Smooth muscle cell (in vitro differentiated cells): ENCODE data around the gene PDGFC. TPM values are rescaled to one million over a fixed set of nuclear protein-coding genes. Genes with fewer than 3 reads are reported as not detected.

Source experiments
- DNase-seq: peaks from one replicate; lab custom pipeline; 2025; ENCODE audit not compliant: unreplicated experiment; lab: John Stamatoyannopoulos, UW
- H2AFZ ChIP-seq: fragments of 200-600 bp; sonication (generic); 2 replicates; pipeline ENCODE4 v1.6.0; 2016; ENCODE audit warnings: antibody characterized with exemption, low read depth, mild to moderate bottlenecking
- H3F3A ChIP-seq: fragments of 200-600 bp; sonication (generic); 2 replicates; pipeline ENCODE4 v1.6.0; 2017; ENCODE audit warnings: antibody characterized with exemption, low read depth
- H3K27ac ChIP-seq: fragments of 200-600 bp; sonication (generic); 2 replicates; pipeline ENCODE4 v1.5.1; 2016; ENCODE audit warnings: low read depth, mild to moderate bottlenecking
- H3K27me3 ChIP-seq: fragments of 200-600 bp; sonication (generic); 2 replicates; pipeline ENCODE4 v1.6.1; 2016; ENCODE audit warnings: low read depth, mild to moderate bottlenecking
- H3K36me3 ChIP-seq: fragments of 200-600 bp; sonication (generic); 2 replicates; pipeline ENCODE4 v1.5.1; 2016; ENCODE audit warnings: low read depth
- H3K4me1 ChIP-seq: fragments of 200-600 bp; sonication (generic); 2 replicates; pipeline ENCODE4 v1.5.1; 2016; ENCODE audit warnings: low read depth
- H3K4me2 ChIP-seq: fragments of 200-600 bp; sonication (generic); 2 replicates; pipeline ENCODE4 v1.6.0; 2016; ENCODE audit warnings: mild to moderate bottlenecking
- H3K4me3 ChIP-seq: fragments of 200-600 bp; sonication (generic); 2 replicates; pipeline ENCODE4 v1.5.1; 2016; ENCODE audit warnings: mild to moderate bottlenecking
- H3K79me2 ChIP-seq: fragments of 200-600 bp; sonication (generic); 2 replicates; pipeline ENCODE4 v1.6.0; 2016; ENCODE audit warnings: low read depth, mild to moderate bottlenecking
- H3K9ac ChIP-seq: fragments of 200-600 bp; sonication (generic); 2 replicates; pipeline ENCODE4 v1.6.0; 2016; ENCODE audit warnings: low read depth
- H3K9me3 ChIP-seq: fragments of 200-600 bp; sonication (generic); replicated peaks from 2 replicates; pipeline ENCODE4 v1.5.1; 2016; ENCODE audit warnings: low read depth
- H4K20me1 ChIP-seq: fragments of 200-600 bp; sonication (generic); 2 replicates; pipeline ENCODE4 v1.6.0; 2016; ENCODE audit warnings: low read depth
- WGBS: methylation state at CpG from one replicate; pipeline ENCODE4 v1.1.7; 2016; ENCODE audit warnings: low lambda C conversion rate; 5-methylcytosine and 5-hydroxymethylcytosine counted together
- polyA plus RNA-seq: library from polyadenylated mRNA; unstranded; fragments of >200 nt; fragmentation: Nextera tagmentation; extraction: Ambion mirVana; gene quantifications from 2 replicates; pipeline ENCODE4 v1.2.1, GENCODE V29; 2016
- total RNA-seq: library from RNA; depleted of rRNA; stranded (reverse); fragments of >200 nt; gene quantifications from 2 replicates; pipeline ENCODE4 v1.2.3, GENCODE V29; 2014
- TF ChIP-seq, protein P1 (sequence below): fragments of 200-600 bp; sonication (generic); IDR thresholded peaks from 2 replicates; pipeline ENCODE4 v1.5.1; 2017; ENCODE audit warnings: borderline replicate concordance, mild to moderate bottlenecking, antibody characterized with exemption; ENCODE audit not compliant: insufficient read depth, poor library complexity, severe bottlenecking

PDGFC gene
- total and polyA plus RNA-seq, 2 experiments from 2014 or later: 56.5 to 135 TPM

DNA sequence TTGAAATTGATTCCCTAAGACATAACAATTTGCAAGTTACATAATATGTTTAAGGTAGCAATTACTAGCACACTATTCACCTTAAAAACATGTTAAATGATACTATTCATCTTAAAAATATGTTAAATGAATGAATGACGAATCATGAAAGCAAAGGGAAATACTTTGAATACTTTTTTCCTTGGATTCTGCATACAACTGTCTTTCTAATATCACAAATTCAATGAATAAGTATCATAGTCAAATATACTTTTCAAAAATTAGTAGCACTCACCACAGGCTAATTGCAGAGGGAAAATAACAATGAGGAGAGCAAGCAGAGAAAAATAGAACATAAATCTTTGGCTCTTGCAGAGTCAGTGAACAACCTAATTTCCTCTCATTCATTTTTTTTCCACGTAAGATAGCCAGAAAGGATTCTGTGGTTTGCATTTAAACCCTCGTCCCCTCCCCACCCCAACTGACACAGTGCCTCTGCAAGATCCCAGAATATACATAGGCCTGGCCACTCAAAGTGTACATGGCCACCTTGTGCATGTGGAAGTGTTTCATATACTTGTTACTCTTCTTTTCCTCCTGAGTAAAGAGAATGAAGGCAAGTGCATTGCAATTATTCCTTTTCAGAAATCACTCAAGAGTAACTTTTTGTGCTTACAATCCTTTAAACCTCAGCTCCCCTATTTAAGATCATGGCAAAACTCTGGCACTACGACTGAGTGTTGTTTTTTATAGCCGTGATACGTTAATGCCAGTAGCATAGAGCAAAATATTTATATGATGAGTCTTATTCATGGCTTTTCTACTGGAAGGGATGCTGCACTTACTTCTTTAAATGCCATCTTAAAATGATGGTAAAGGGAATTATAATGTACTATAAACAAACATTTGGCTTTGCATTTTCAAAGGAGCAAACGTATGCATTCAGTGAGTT is 236.4 kb downstream of the PDGFC start:
- WGBS: 58% methylated on average over 7 of the region's 7 CpGs
- Histone ChIP-seq H3K79me2 (no peaks in the 10 kb centered on the region), H3K4me3 (no peak overlapping the region), H3K9ac (no peak overlapping the region), H3F3A (no peaks in the 10 kb centered on the region), H3K27ac (no peak overlapping the region), H3K27me3 (no peaks in the 10 kb centered on the region), H3K9me3 (peaks cover 19% of the 10 kb centered on the region), H3K36me3 (no peaks in the 10 kb centered on the region), H4K20me1 (no peaks in the 10 kb centered on the region), H3K4me2 (no peak overlapping the region), H2AFZ (no peak overlapping the region), H3K4me1 (no peaks in the 10 kb centered on the region)
- no peak for DNase-seq
- TF ChIP-seq, protein P1, sequence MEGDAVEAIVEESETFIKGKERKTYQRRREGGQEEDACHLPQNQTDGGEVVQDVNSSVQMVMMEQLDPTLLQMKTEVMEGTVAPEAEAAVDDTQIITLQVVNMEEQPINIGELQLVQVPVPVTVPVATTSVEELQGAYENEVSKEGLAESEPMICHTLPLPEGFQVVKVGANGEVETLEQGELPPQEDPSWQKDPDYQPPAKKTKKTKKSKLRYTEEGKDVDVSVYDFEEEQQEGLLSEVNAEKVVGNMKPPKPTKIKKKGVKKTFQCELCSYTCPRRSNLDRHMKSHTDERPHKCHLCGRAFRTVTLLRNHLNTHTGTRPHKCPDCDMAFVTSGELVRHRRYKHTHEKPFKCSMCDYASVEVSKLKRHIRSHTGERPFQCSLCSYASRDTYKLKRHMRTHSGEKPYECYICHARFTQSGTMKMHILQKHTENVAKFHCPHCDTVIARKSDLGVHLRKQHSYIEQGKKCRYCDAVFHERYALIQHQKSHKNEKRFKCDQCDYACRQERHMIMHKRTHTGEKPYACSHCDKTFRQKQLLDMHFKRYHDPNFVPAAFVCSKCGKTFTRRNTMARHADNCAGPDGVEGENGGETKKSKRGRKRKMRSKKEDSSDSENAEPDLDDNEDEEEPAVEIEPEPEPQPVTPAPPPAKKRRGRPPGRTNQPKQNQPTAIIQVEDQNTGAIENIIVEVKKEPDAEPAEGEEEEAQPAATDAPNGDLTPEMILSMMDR: no peak

DNA sequence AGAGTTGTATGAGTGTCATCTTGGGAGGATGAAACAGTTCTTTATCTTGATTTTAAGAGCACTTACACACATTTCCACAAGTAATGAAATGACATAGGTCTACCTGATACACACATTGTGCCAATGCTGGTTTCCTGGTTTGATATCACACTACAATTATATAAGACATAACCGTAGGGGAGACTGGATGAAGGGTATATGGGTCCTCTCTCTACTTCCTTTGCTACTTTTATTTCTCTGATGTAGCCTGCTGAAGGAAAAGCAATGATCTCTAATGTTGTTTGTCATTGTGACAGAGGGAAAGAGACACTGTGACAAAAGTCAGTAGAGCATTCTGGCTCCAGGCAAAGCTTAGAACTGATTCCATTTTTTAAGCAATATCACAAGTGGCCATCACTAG is 238.0 kb downstream of the PDGFC start:
- Histone ChIP-seq H3K4me2 (no peak overlapping the region), H3K9me3 (peaks cover 19% of the 10 kb centered on the region), H3F3A (no peaks in the 10 kb centered on the region), H2AFZ (no peak overlapping the region), H3K4me1 (no peaks in the 10 kb centered on the region), H3K27ac (no peak overlapping the region), H3K27me3 (no peaks in the 10 kb centered on the region), H3K79me2 (no peaks in the 10 kb centered on the region), H4K20me1 (no peaks in the 10 kb centered on the region), H3K36me3 (no peaks in the 10 kb centered on the region), H3K9ac (no peak overlapping the region), H3K4me3 (no peak overlapping the region)
- WGBS: 90% methylated on average over 1 of the region's 1 CpG
- TF ChIP-seq, protein P1: no peak
- DNase-seq: no peak

DNA sequence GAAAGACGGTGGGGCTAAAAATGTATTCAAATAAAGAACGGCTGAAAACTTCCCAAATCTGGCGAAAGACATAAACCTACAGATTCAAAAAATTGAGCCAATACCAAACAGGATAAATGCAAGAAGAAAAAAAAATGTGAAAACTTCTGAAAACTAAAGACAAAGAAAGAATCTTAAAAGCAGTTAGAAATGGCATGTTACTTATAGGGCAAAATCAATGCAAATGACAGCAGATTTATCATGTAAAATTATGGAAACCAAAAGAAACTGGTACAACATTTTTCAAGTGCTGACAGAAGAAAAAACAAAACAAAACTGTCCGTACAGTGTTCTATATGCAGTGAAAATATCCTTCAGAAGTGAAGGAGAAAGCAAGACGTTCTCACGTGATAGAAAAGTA is 239.0 kb downstream of the PDGFC start:
- whole genome bisulfite sequencing: 91% methylated on average over 6 of the region's 6 CpGs
- no peak overlapping the region for H3K4me3 ChIP-seq
- peaks cover 19% of the 10 kb centered on the region for H3K9me3 ChIP-seq
- no peak overlapping the region for H3K4me2 ChIP-seq
- DNase-seq: no peak
- no peaks in the 10 kb centered on the region for H3F3A ChIP-seq
- H3K79me2 ChIP-seq: no peaks in the 10 kb centered on the region
- H3K4me1 ChIP-seq: no peaks in the 10 kb centered on the region
- TF ChIP-seq, protein P1: no peak
- H3K27me3 ChIP-seq: no peaks in the 10 kb centered on the region
- no peak overlapping the region for H2AFZ ChIP-seq
- H4K20me1 ChIP-seq: no peaks in the 10 kb centered on the region
- H3K27ac ChIP-seq: no peak overlapping the region
- no peak overlapping the region for H3K9ac ChIP-seq
- H3K36me3 ChIP-seq: no peaks in the 10 kb centered on the region

DNA sequence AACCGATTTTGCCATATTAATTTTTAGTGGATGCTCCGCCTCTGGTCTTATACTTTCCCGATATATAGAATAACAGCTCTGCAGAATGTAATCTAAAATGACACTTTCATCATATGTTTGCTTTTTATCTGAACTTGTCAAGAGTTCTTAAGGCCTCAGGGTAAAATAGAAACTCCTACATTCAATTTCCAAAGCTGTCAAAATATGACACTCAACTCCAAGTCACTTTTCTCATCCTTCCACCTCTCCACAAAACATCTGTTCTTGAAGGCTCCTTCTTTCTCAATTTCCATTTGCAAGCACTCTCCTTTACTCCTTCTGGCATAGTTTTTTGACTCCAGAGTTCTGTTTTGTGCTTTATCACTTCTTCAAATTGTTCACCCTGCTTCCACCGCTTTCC is 242.2 kb downstream of the PDGFC start:
- no peaks in the 10 kb centered on the region for H3K4me1 ChIP-seq
- DNase-seq: no peak
- no peak overlapping the region for H2AFZ ChIP-seq
- no peaks in the 10 kb centered on the region for H3K79me2 ChIP-seq
- H3K4me3 ChIP-seq: no peak overlapping the region
- no peak overlapping the region for H3K4me2 ChIP-seq
- no peaks in the 10 kb centered on the region for H3K27me3 ChIP-seq
- TF ChIP-seq, protein P1: no peak
- no peak overlapping the region for H3K27ac ChIP-seq
- 96% methylated on average over 4 of the region's 4 CpGs for WGBS
- no peaks in the 10 kb centered on the region for H3K36me3 ChIP-seq
- H3K9ac ChIP-seq: no peak overlapping the region
- H3F3A ChIP-seq: no peaks in the 10 kb centered on the region
- no peaks in the 10 kb centered on the region for H4K20me1 ChIP-seq
- peaks cover 19% of the 10 kb centered on the region for H3K9me3 ChIP-seq
